Caco-2 (cell line): ENCODE measurements around the gene SLC39A1. TPM values are rescaled to one million over a fixed set of nuclear protein-coding genes. Genes with fewer than 3 reads are reported as not detected.
"Not testable (repeated sequence)": the region's sequence is repeated elsewhere in the genome, so short reads cannot be mapped to it uniquely, and the experiment has no call there.

Experiments
- BruUV-seq: library from RNA; stranded (reverse); fragments of 400-500 nt; replicated peaks from 2 replicates; lab custom pipeline; 2021; lab: Mats Ljungman, UMichigan
- CTCF ChIA-PET: fragments of 300-600 bp; sonication (Branson Sonifier 250); formaldehyde crosslinking; loops from one replicate; lab custom pipeline; 2022; ENCODE audit warnings: antibody characterized with exemption; lab: Charles Lee
- POLR2A ChIA-PET: fragments of 300-600 bp; sonication (Branson Sonifier 250); formaldehyde crosslinking; loops from one replicate; lab custom pipeline; 2022; ENCODE audit warnings: antibody characterized with exemption; lab: Charles Lee
- DNase-seq, 2 experiments: peaks; one replicate each; pipeline versions ENCODE4 v3.0.0 to v3.0.0-alpha.2; 2020 to 2022
- H3K27me3 ChIP-seq: replicated peaks from 2 replicates; pipeline ENCODE4 v1.6.0; 2011; ENCODE audit warnings: low read length; ENCODE audit not compliant: control insufficient read depth, insufficient read depth
- H3K36me3 ChIP-seq: 2 replicates; pipeline ENCODE4 v1.5.1; 2011; ENCODE audit warnings: low read length; ENCODE audit not compliant: control insufficient read depth, insufficient read depth
- H3K4me1 ChIP-seq: fragments of 250-450 bp; sonication (Bioruptor Pico); 2 replicates; pipeline ENCODE4 v1.5.1; 2020; ENCODE audit warnings: mild to moderate bottlenecking
- H3K4me3 ChIP-seq: 2 replicates; pipeline ENCODE4 v1.5.1; 2011; ENCODE audit warnings: low read depth, mild to moderate bottlenecking, control low read depth, low read length
- H3K9me3 ChIP-seq: fragments of 250-450 bp; sonication (Bioruptor Pico); 2 replicates; pipeline ENCODE4 v1.5.1; 2020; ENCODE audit warnings: mild to moderate bottlenecking, moderate library complexity
- H3K27ac Mint-ChIP-seq: one replicate; pipeline ENCODE4 v1.8.0; 2022; ENCODE audit warnings: mixed read lengths; ENCODE audit not compliant: unreplicated experiment
- H3K27me3 Mint-ChIP-seq: one replicate; pipeline ENCODE4 v1.8.0; 2022; ENCODE audit warnings: mixed read lengths; ENCODE audit not compliant: insufficient read depth, unreplicated experiment
- H3K36me3 Mint-ChIP-seq: one replicate; pipeline ENCODE4 v1.8.0; 2022; ENCODE audit warnings: mild to moderate bottlenecking, mixed read lengths; ENCODE audit not compliant: insufficient read depth, unreplicated experiment
- H3K4me1 Mint-ChIP-seq: one replicate; pipeline ENCODE4 v1.8.0; 2022; ENCODE audit warnings: low read depth, mixed read lengths; ENCODE audit not compliant: unreplicated experiment
- H3K4me3 Mint-ChIP-seq: one replicate; pipeline ENCODE4 v1.8.0; 2022; ENCODE audit warnings: mild to moderate bottlenecking, moderate library complexity, mixed read lengths; ENCODE audit not compliant: unreplicated experiment
- H3K9me3 Mint-ChIP-seq: one replicate; pipeline ENCODE4 v1.8.0; 2022; ENCODE audit warnings: mixed read lengths; ENCODE audit not compliant: unreplicated experiment
- intact Hi-C: fragments of 100-400 bp; cut with micrococcal nuclease; formaldehyde crosslinking; loops from one replicate; pipeline ENCODE4 v1.10.0; 2022; ENCODE audit not compliant: unreplicated experiment
- total RNA-seq: library from RNA; stranded (reverse); gene quantifications from 2 replicates; pipeline ENCODE4 v1.2.3, GENCODE V29; 2022
- TF ChIP-seq, protein P1 (sequence below), 2 experiments: fragments of 200-600 bp in 1 of 2; IDR thresholded peaks; 1 replicate in 1 of 2; 2 replicates in 1 of 2; pipeline versions ENCODE4 v1.5.1 to v1.8.0; 2011 to 2022; ENCODE audit warnings: antibody characterized with exemption in 1 of 2, control low read depth in 1 of 2, inconsistent platforms in 1 of 2, low read depth in 1 of 2, low read length in 1 of 2, mild to moderate bottlenecking in 1 of 2, moderate library complexity in 1 of 2; ENCODE audit not compliant: insufficient read depth in 1 of 2, severe bottlenecking in 1 of 2, unreplicated experiment in 1 of 2

SLC39A1 gene
- total RNA-seq, 1 experiment from 2014 or later = 135 TPM

DNA sequence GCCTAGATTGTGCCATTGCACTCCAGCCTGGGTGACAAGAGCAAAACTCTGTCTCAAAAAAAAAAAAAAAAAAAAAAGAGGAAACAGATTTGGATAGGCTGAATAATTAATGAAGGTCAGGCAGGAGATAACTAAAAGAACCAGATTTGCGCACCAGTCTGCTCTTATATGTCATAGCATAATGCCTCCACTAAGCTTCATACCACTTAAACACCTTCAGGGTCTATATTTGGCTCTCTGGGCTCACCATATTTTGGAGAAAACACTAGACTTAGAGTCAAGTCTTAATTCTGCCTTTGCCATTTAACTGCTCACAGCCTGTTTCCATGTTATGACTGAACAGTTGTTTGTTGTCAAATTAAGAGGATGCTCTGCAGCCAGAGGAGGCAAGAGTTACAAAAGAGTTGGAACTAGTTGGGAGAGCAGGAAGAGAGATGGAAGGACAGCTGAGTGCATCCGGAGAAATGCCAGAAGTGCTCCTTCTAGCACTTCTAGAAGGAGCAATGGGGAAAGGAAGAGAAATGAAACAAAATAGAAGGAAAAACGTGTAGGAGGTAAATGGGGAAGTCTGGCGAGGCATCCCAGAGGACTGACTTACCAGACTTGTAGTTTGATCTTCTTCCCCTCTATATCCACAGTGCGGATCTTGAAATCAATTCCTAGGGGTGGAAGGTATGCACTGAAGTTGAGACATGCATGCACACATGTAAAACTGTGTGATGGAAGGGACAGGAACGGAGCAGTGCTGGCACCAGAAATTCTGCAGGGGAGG, 21.0 kb upstream of the SLC39A1 start:
- H3K9me3 Mint-ChIP-seq = no peaks in the 10 kb centered on the region
- intact Hi-C loops = no loop called here
- Histone ChIP-seq H3K4me3 (no peak overlapping the region), H3K4me1 (peaks cover 13% of the 10 kb centered on the region), H3K36me3 (no peaks in the 10 kb centered on the region; the same call in 1 of the 2 replicates), H3K9me3 (no peaks in the 10 kb centered on the region), H3K27me3 (no peaks in the 10 kb centered on the region)
- no TSS peak for BruUV-seq
- TF ChIP-seq, protein P1, sequence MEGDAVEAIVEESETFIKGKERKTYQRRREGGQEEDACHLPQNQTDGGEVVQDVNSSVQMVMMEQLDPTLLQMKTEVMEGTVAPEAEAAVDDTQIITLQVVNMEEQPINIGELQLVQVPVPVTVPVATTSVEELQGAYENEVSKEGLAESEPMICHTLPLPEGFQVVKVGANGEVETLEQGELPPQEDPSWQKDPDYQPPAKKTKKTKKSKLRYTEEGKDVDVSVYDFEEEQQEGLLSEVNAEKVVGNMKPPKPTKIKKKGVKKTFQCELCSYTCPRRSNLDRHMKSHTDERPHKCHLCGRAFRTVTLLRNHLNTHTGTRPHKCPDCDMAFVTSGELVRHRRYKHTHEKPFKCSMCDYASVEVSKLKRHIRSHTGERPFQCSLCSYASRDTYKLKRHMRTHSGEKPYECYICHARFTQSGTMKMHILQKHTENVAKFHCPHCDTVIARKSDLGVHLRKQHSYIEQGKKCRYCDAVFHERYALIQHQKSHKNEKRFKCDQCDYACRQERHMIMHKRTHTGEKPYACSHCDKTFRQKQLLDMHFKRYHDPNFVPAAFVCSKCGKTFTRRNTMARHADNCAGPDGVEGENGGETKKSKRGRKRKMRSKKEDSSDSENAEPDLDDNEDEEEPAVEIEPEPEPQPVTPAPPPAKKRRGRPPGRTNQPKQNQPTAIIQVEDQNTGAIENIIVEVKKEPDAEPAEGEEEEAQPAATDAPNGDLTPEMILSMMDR (IDR thresholded peaks at IDR 0.05; ENCODE audit: insufficient read depth in 1 of 2, low read depth in 1 of 2, low read length in 1 of 2, severe bottlenecking in 1 of 2, unreplicated experiment in 1 of 2) = no peak
- peaks cover 18% of the 10 kb centered on the region for H3K36me3 Mint-ChIP-seq
- H3K27me3 Mint-ChIP-seq = no peaks in the 10 kb centered on the region
- ChIA-PET POLR2A (no interaction called here), CTCF (interaction anchor here (0.6 to 1.0 kb wide), 2 partner anchors 17 to 436 kb away, joined by 3 read pairs; partner anchors contain the start of gene CREB3L4)
- peaks cover 17% of the 10 kb centered on the region for H3K4me1 Mint-ChIP-seq
- H3K4me3 Mint-ChIP-seq = peak overlapping the region; percentile 93
- no peak for DNase-seq
- no peak overlapping the region for H3K27ac Mint-ChIP-seq

DNA sequence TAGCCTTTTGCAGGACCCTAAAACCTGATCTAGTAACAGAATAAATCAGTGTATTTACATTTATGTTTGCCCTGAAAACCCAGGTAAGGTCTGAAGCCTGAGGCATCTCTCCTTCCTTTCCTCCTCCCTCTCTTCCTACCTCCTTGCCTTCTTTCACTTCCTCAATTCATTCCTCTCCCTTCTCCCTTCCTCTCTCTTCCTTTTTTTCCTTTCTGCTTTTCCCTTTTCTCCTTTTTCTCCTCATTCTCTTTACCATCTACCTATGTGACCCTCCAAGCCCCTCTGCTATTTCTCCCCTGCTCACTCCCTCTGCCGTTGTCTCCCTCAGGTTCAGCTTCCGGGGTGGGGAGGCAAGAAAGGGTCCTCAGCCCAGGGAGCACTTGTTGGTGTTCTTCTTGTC, 18.4 kb upstream of the SLC39A1 start:
- intact Hi-C loops, CTCF ChIA-PET, H3K27ac Mint-ChIP-seq, POLR2A ChIA-PET, H3K4me3 Mint-ChIP-seq, H3K9me3 Mint-ChIP-seq, H3K36me3 ChIP-seq, H3K4me1 ChIP-seq, H3K9me3 ChIP-seq, DNase-seq, H3K4me3 ChIP-seq, H3K27me3 Mint-ChIP-seq, H3K27me3 ChIP-seq: not testable (repeated sequence)
- BruUV-seq = TSS peak; percentile 66
- Mint-ChIP-seq H3K4me1 (peaks cover 17% of the 10 kb centered on the region), H3K36me3 (peaks cover 22% of the 10 kb centered on the region)

DNA sequence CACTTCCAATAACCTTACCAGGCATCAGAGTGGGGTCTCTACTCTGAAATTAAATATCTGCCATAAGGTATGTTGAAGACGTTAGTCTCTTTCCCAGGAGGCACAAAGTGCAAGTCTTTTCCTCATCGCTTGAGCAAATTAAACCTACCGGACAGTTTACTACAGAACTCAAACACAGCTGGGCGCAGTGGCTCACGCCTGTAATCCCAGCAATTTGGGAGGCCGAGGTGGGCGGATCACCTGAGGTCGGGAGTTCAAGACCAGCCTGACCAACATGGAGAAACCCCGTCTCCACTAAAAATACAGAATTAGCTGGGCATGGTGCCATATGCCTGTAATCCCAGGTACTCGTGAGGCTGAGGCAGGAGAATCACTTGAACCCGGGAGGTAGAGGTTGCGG, 15.8 kb upstream of the SLC39A1 start:
- Mint-ChIP-seq H3K36me3 (peaks cover 34% of the 10 kb centered on the region), H3K27ac (peak overlapping the region; percentile 92), H3K4me3 (peak overlapping the region; percentile 95)
- BruUV-seq, H3K9me3 Mint-ChIP-seq, H3K4me1 Mint-ChIP-seq, DNase-seq, H3K9me3 ChIP-seq, H3K27me3 Mint-ChIP-seq, H3K36me3 ChIP-seq, H3K4me3 ChIP-seq, H3K27me3 ChIP-seq, H3K4me1 ChIP-seq, intact Hi-C loops: not testable (repeated sequence)
- POLR2A ChIA-PET = interaction anchor here (2.7 to 4.0 kb wide), 2 partner anchors 11 to 14 kb away, joined by 26 to 105 read pairs; partner anchors contain the start of genes CREB3L4, RPS27 and SLC39A1
- CTCF ChIA-PET = interaction anchor here (0.6 to 0.9 kb wide), 2 partner anchors 11 to 236 kb away, joined by 3 read pairs; partner anchors contain the start of gene RPS27
